Limb (tissue), 2 donors: ENCODE results near the gene RTP5.

ENCODE experiments used
- DNase-seq, 2 donors: peaks; one replicate each; pipeline ENCODE4 v3.0.0-alpha.2; 2016; ENCODE audit errors: extremely low spot score in 2 of 2

RTP5 gene

GRCh38 chr2:241857572-241858121 lies 11.9 kb upstream of the RTP5 start:
- DNase-seq: no peak

DNA sequence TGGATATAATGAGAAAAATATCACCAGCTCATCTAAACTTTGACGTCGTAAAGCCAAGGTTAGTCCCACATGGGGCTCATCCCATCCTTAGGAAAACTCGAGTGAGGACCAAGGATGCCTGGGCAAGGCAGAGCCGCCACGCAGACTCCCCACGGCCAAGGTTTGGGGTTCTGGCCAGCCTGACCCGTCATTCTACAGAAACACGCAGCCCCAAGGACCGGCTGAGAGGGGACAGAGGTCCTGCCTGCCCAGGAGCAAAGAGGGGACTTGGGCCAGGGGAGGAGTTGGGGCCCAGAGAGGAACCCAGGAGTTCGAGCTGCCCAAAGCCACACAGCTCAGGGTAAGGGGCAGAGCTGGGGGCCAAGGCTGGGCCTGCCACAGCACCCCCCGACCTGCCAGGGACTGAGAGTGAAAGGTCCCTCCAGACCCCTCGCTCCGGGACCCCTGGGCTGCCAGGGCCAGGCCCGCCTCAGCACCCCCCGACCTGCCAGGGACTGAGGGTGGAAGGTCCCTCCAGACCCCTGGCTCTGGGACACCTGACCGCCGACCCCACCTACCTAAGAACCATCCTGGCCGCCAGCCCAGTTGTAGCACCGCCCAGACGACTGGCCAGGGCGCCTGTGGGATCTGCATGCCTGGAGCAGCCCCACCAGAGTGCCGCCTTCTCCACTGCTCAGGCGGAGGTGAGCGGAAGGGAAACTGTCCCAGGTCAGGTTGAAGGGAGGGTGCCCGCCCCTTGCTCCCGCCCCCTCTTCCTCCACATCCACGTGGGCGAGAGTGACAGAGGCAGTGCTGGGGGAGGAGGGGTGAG lies 11.1 kb upstream of the RTP5 start, which contains the start of gene PDCD1:
Gene PDCD1 (minus strand): TSS at position 689 of the 811 bp plus-strand sequence. CDS start 56 bp downstream, at position 633.
- no peak for DNase-seq

- no peak for DNase-seq
These were observed 10.5 kb upstream of the RTP5 start for GRCh38 chr2:241859017-241859435.

GRCh38 chr2:241859436-241860183 lies 9.9 kb upstream of the RTP5 start:
- DNase-seq: peak in 1 of 2 donors; percentile 34

- DNase-seq: no peak
These were observed 9.1 kb upstream of the RTP5 start for GRCh38 chr2:241860184-241861078.

DNA sequence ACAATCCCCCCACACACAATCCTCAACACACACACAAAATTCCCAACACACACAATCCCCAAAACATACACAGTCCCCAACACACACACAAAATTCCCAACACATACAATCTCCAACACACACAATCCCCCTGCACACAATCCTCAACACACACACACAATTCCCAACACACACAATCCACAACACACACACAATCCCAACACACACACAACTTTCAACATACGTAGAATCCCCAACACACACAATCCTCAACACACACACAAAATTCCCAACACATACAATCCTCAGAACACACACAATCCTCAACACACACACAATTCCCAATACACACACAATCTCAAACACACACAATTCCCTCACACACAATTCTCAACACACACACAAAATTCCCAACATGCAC lies 8.3 kb upstream of the RTP5 start:
- no peak for DNase-seq

DNA sequence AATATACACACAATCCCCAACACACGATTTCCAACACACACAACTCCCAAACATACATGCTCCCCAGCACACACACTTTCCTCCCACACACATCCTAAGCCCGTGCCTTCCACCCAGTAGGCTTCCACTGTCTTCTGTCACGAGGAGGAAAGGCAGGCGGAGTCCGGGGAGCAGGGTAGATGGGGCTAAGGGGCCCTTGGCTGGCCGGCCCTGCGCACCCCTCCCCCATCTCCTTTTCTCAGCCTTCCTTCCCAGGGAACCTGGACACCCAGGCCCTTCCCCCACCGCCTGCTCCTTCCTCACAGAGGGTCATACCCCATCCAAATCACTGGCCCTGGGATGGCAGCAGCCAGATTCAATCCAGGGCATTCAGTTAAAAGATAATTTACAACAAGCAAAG lies 7.4 kb upstream of the RTP5 start:
- no peak for DNase-seq

DNA sequence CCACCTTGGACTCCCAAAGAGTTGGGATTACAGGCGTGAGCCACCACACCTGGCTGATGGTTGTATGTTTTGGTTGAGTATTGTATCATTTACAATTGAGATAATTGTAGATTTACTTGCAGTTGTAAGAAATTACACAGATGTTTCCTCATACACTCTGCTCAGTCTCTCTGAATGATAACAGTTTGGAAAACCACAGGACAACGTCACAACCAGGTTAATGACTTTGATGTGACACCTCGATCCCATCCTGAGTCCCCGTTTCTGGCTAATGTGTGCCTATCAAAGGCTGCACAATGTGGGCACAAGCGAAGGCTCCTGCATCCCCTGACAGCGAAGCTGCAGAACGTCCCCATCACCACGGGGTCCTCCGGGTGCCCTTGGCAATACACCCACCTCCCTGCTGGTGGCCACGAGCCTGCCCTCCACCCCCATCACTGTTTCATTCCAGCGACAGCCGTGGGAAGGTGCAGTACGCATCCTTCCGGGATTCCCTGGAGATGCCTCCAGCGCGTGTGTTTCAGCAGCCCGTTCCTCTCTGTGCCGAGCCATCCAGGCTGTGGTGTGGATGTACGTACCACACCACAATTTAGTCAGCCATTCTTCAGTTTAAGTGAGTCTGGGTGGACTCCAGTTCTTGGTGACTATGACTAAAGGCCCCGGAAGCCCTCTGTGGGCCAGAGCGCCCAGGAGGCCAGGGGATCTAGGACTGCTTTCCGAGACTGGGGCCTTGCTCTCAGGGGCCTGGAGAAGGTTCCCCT lies 6.6 kb upstream of the RTP5 start:
- no peak for DNase-seq

- no peak for DNase-seq
These were observed 6.0 kb upstream of the RTP5 start for GRCh38 chr2:241863536-241863954.

- no peak for DNase-seq
These were observed 5.2 kb upstream of the RTP5 start for GRCh38 chr2:241864168-241864849.

- no peak for DNase-seq
These were observed 4.7 kb upstream of the RTP5 start for GRCh38 chr2:241864850-241865213.

- no peak for DNase-seq
These were observed 4.0 kb upstream of the RTP5 start for GRCh38 chr2:241865416-241865956.

GRCh38 chr2:241865957-241866789 lies 3.4 kb upstream of the RTP5 start:
- peak in 1 of 2 donors; percentile 36 for DNase-seq

GRCh38 chr2:241866790-241867645 lies 2.5 kb upstream of the RTP5 start:
- DNase-seq: no peak

GRCh38 chr2:241867776-241868420 lies 1.6 kb upstream of the RTP5 start:
- no peak for DNase-seq

GRCh38 chr2:241868661-241869081 lies 858 bp upstream of the RTP5 start:
- DNase-seq: no peak

GRCh38 chr2:241870081-241870541 lies 582 bp downstream of the RTP5 start:
- DNase-seq: no peak
